Measurements from ENCODE around the gene BCHE.

Gene BCHE

GRCh38 chr3:165837058-165837525 lies at the start of gene BCHE:
Gene BCHE (minus strand): TSS chr3:165837423. CDS start chr3:165831033, 6,390 bp downstream.
- ChIA-PET CTCF (interaction anchor here (1.1 kb wide), 1 partner anchor 10 kb away, joined by 4 read pairs; no protein-coding TSS in a partner anchor), POLR2A (no interaction called here)
- no peak for TF ChIP-seq CTCF (IDR thresholded peaks at IDR 0.05; ENCODE audit: control extremely low read depth, extremely low read depth, low read depth, missing control alignments)
- DNase-seq (ENCODE audit: extremely low spot score), result no peak

DNA sequence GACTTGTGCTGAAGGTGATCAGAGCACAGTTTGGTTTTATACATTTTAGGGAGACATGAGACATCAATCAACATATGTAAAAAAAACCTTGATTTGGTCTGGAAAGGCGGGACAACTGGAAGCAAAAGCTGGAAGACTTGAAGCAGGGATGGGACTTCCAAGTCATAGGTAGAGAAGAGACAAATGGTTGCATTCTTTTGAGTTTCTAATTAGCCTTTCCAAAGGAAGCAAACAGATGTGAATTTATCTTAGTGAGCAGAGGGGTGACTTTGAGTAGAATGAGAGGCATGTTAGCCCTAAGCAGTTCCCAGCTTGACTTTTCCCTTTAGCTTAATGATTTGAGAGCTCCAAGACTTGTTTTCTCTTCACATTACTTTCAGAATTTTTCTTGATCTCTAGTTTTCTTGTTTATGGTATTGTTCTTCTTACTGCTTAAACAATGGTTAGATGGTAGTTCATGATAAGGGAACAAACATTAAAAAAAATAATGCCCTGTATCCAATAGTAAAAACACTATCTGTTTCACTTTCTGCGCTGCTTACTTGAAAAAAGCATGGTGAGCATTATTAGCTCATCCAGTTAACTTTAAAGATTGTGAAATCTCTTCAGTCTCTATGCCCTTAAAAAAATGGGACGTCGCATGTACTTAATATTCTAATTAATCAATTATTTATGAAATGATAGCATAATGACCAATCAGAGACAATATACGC lies 48.5 kb upstream of the BCHE start:
- CTCF ChIA-PET, result no interaction called here
- POLR2A ChIA-PET, result no interaction called here
- no peak for TF ChIP-seq CTCF (IDR thresholded peaks at IDR 0.05; ENCODE audit: control extremely low read depth, extremely low read depth, low read depth, missing control alignments)
- DNase-seq (ENCODE audit: extremely low spot score), result no peak

GRCh38 chr3:165884518-165884917 lies 47.3 kb upstream of the BCHE start:
- CTCF ChIA-PET, result no interaction called here
- no peak for TF ChIP-seq CTCF (IDR thresholded peaks at IDR 0.05; ENCODE audit: control extremely low read depth, extremely low read depth, low read depth, missing control alignments)
- no peak for DNase-seq (ENCODE audit: extremely low spot score)
- POLR2A ChIA-PET, result no interaction called here

DNA sequence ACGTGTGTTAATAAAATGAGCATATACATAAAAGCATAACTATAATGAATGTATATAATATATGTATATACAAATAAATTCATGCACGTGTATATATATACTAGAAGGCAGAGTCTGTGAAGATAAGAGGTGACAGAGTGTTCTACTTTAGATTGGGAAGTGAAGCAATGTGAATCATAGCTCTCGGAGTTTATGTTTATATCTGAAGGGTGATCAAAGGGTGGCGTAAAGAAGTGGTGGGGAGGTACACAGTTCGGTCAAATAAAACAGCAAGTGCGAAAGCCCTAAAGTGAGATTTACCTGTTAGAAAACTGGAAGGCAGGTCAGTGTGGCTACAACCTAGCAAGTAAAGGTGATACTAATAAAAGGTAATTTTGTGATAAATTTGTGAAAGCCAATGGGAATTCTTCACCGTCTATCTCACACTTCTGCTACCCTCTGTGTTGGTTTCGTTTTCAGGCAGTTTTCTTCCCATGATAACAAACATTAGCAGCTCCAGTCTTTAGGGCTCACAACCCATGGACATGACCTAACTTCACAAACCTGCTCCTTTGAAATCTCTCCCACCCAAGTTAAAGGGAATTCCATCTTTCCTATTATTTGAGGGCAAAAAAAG lies 46.7 kb upstream of the BCHE start:
- DNase-seq (ENCODE audit: extremely low spot score), result no peak
- TF ChIP-seq CTCF (IDR thresholded peaks at IDR 0.05; ENCODE audit: control extremely low read depth, extremely low read depth, low read depth, missing control alignments), result no peak
- CTCF ChIA-PET, result no interaction called here
- POLR2A ChIA-PET, result no interaction called here

- no peak for TF ChIP-seq CTCF (IDR thresholded peaks at IDR 0.05; ENCODE audit: control extremely low read depth, extremely low read depth, low read depth, missing control alignments)
- DNase-seq (ENCODE audit: extremely low spot score), result no peak
- ChIA-PET CTCF (no interaction called here), POLR2A (no interaction called here)
Measured at GRCh38 chr3:165883117-165883516, 45.9 kb upstream of the BCHE start.

- no peak for DNase-seq (ENCODE audit: extremely low spot score)
- POLR2A ChIA-PET, result no interaction called here
- CTCF ChIA-PET, result no interaction called here
- no peak for TF ChIP-seq CTCF (IDR thresholded peaks at IDR 0.05; ENCODE audit: control extremely low read depth, extremely low read depth, low read depth, missing control alignments)
Measured at GRCh38 chr3:165875644-165876043, 38.4 kb upstream of the BCHE start.

Data from GM10248 (cell line).